Transverse colon (tissue), 4 donors: ENCODE measurements around the gene TPD52L1. TPM values are rescaled to one million over a fixed set of nuclear protein-coding genes. Genes with fewer than 3 reads are reported as not detected.

Experiments
- DNase-seq: peaks from one replicate; pipeline ENCODE4 v3.0.0-alpha.2; 2019
- H3K27ac ChIP-seq, 4 donors: fragments of 200-600 bp; sonication (generic); 2 replicates each; pipeline ENCODE4 v1.5.1; 2016 to 2018; ENCODE audit warnings: inconsistent platforms in 4 of 4
- H3K27me3 ChIP-seq: fragments of 200-600 bp; sonication (generic); 2 replicates; pipeline ENCODE4 v1.5.1; 2017; ENCODE audit warnings: inconsistent platforms
- H3K36me3 ChIP-seq, 4 donors: fragments of 200-600 bp; sonication (generic); 2 replicates each; pipeline ENCODE4 v1.5.1; 2017 to 2019; ENCODE audit warnings: inconsistent platforms in 4 of 4
- H3K4me1 ChIP-seq, 4 donors: fragments of 200-600 bp; sonication (generic); 2 replicates each; pipeline ENCODE4 v1.5.1; 2017 to 2020; ENCODE audit warnings: inconsistent platforms in 4 of 4
- H3K4me3 ChIP-seq, 4 donors: fragments of 200-600 bp; sonication (generic); 1 replicate in 1 of 4; 2 replicates in 3 of 4; pipeline versions ENCODE4 v1.5.1 to v1.6.1; 2017 to 2019; ENCODE audit warnings: inconsistent platforms in 4 of 4
- H3K9me3 ChIP-seq, 2 donors: fragments of 200-600 bp; sonication (generic); 2 replicates each; pipeline ENCODE4 v1.5.1; 2017 to 2019; ENCODE audit warnings: inconsistent platforms in 2 of 2
- CTCF ChIP-seq, 5 experiments: fragments of 200-600 bp in 3 of 5; fragments of 450-650 bp in 2 of 5; sonication (generic) in 3 of 5; IDR thresholded peaks; 1 replicate in 2 of 5; 2 replicates in 3 of 5; pipeline ENCODE4 v1.5.1; 2016 to 2017; ENCODE audit warnings: antibody characterized with exemption in 5 of 5, inconsistent platforms in 3 of 5, mild to moderate bottlenecking in 2 of 5, moderate library complexity in 1 of 5
- EP300 ChIP-seq: sonication (generic); formaldehyde crosslinking; IDR thresholded peaks from one replicate; pipeline ENCODE4 v1.6.1; 2017; ENCODE audit warnings: antibody characterized with exemption, low read depth
- POLR2A ChIP-seq: fragments of 450-650 bp; IDR thresholded peaks from one replicate; pipeline ENCODE4 v1.6.1; 2016; ENCODE audit warnings: antibody characterized with exemption, mild to moderate bottlenecking, moderate library complexity
- POLR2AphosphoS5 ChIP-seq, 3 donors: sonication (generic); formaldehyde crosslinking; IDR thresholded peaks; one replicate each; pipeline ENCODE4 v1.6.1; 2016; ENCODE audit warnings: antibody characterized with exemption in 3 of 3
- WGBS, 2 donors: methylation state at CpG; one replicate each; pipeline ENCODE4 v1.1.5; 2018; ENCODE audit warnings: low coverage in 1 of 2; 5-methylcytosine and 5-hydroxymethylcytosine counted together
- in situ Hi-C, 4 donors: fragments of 200-750 bp; cut with MboI; loops; one replicate each; pipeline versions ENCODE4 v1.15.0 to v1.15.1; 2017; ENCODE audit warnings: low sequenced_read_pairs in 3 of 4, low pct_ligation_motif_present in 1 of 4, low pct_unique_long_range_greater_than_20kb in 1 of 4
- intact Hi-C: fragments of 100-400 bp; cut with DNase I; formaldehyde crosslinking; loops from one replicate; pipeline ENCODE4 v1.15.1; 2023; ENCODE audit warnings: low total_unique reads
- total RNA-seq, 4 donors: library from RNA; depleted of rRNA; stranded (reverse); fragments of >200 nt; gene quantifications; one replicate each; pipeline ENCODE4 v1.1.0, GENCODE V29; 2016

TPD52L1 gene
- total RNA-seq, 4 donors from 2014 or later: 2.6 to 96.5 (median 25.2) TPM

GRCh38 chr6:125129354-125129753 is 24.2 kb upstream of the TPD52L1 start:
- intact Hi-C loops: no loop called here
- 63 to 71% methylated on average over 4 of the region's 4 CpGs for WGBS, 2 donors

GRCh38 chr6:125132058-125132457 is 21.5 kb upstream of the TPD52L1 start:
- no peaks in the 10 kb centered on the region for H3K9me3 ChIP-seq
- no peak overlapping the region for H3K27ac ChIP-seq
- 33 to 68% methylated on average over 1 of the region's 1 CpG for WGBS, 2 donors
- H3K36me3 ChIP-seq: no peaks in the 10 kb centered on the region
- TF ChIP-seq POLR2AphosphoS5 (IDR thresholded peaks at IDR 0.05): no peak
- TF ChIP-seq CTCF (IDR thresholded peaks at IDR 0.05): no peak
- no peak for TF ChIP-seq POLR2A
- TF ChIP-seq EP300: no peak
- H3K27me3 ChIP-seq: peaks cover 2% of the 10 kb centered on the region
- in situ Hi-C loops: no loop called here
- H3K4me1 ChIP-seq: no peaks in the 10 kb centered on the region
- intact Hi-C loops: no loop called here
- no peak overlapping the region for H3K4me3 ChIP-seq
- no peak for DNase-seq

More at GRCh38 chr6:125129354-125129753, 24.2 kb upstream of the TPD52L1 start:
- in situ Hi-C loops: no loop called here
- no peak for TF ChIP-seq CTCF (IDR thresholded peaks at IDR 0.05)
- TF ChIP-seq POLR2AphosphoS5 (IDR thresholded peaks at IDR 0.05): no peak
- no peak for TF ChIP-seq POLR2A
- no peak for TF ChIP-seq EP300
- no peaks in the 10 kb centered on the region for H3K9me3 ChIP-seq
- H3K27ac ChIP-seq: no peak overlapping the region
- no peaks in the 10 kb centered on the region for H3K36me3 ChIP-seq
- H3K4me1 ChIP-seq: no peaks in the 10 kb centered on the region
- peaks cover 2% of the 10 kb centered on the region for H3K27me3 ChIP-seq
- H3K4me3 ChIP-seq: no peak overlapping the region
- DNase-seq: no peak

- TF ChIP-seq POLR2AphosphoS5 (IDR thresholded peaks at IDR 0.05) (no peak), POLR2A (no peak), EP300 (no peak), CTCF (IDR thresholded peaks at IDR 0.05) (no peak)
- intact Hi-C loops: no loop called here
- 76 to 77% methylated on average over 3 of the region's 3 CpGs for WGBS, 2 donors
- Histone ChIP-seq H3K4me1 (no peaks in the 10 kb centered on the region), H3K4me3 (no peak overlapping the region), H3K9me3 (no peaks in the 10 kb centered on the region), H3K27me3 (peaks cover 2% of the 10 kb centered on the region), H3K27ac (no peak overlapping the region), H3K36me3 (no peaks in the 10 kb centered on the region)
- in situ Hi-C loops: no loop called here
- DNase-seq: no peak
Measured at GRCh38 chr6:125136378-125136777, 17.2 kb upstream of the TPD52L1 start.

GRCh38 chr6:125138083-125138482 is 15.5 kb upstream of the TPD52L1 start:
- no peak for DNase-seq
- no peak for TF ChIP-seq POLR2AphosphoS5 (IDR thresholded peaks at IDR 0.05)
- no peak for TF ChIP-seq EP300
- no peak for TF ChIP-seq POLR2A
- no peak for TF ChIP-seq CTCF (IDR thresholded peaks at IDR 0.05)
- in situ Hi-C loops: no loop called here
- Histone ChIP-seq H3K4me1 (no peaks in the 10 kb centered on the region), H3K27me3 (no peaks in the 10 kb centered on the region), H3K4me3 (no peak overlapping the region), H3K27ac (no peak overlapping the region), H3K36me3 (no peaks in the 10 kb centered on the region), H3K9me3 (no peaks in the 10 kb centered on the region)
- WGBS, 2 donors: 83 to 85% methylated on average over 2 of the region's 2 CpGs
- intact Hi-C loops: no loop called here
